HG03439 (cell line): ENCODE measurements around the gene PEX11G.

ENCODE experiments used
- ATAC-seq: cut with Tn5 transposase; IDR thresholded peaks from one replicate; pipeline ENCODE4 v1.9.1; 2021; ENCODE audit warnings: mild to moderate bottlenecking, moderate library complexity; ENCODE audit not compliant: unreplicated experiment

The PEX11G gene

DNA sequence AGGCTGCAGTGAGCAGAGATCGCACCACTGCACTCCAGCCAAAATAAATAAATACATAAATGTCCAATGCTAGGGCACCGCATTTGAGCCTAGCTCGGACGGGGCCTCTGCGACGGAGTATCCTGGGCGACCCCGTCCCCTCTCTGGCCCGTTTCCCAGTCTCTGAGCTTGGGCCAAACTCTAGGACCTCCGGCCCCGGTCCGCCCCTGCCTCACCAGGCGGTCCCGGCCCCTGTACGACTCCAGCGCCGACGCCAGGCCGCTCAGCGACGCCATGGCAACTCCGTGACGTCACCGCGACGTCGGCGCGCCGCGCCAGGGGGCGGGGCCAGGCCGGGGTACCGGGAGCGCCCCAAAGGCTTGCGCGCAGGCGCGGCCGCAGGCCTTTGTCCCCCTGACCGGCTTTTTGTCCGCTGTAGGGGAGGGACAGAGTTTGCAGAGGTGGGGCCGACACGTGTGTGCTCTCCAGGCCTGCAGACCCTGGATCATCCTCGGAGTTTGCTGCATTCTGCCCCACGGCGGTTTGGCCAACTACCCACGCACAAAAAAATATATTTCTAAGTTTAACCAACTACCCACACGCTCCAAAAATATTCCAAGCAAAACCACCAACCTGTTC, at the start of gene PEX11G:
TSS of gene PEX11G (minus strand) at position 300 of the 618 bp plus-strand sequence. CDS start at position 275, 25 bp downstream.
- peak; percentile 60 for ATAC-seq

DNA sequence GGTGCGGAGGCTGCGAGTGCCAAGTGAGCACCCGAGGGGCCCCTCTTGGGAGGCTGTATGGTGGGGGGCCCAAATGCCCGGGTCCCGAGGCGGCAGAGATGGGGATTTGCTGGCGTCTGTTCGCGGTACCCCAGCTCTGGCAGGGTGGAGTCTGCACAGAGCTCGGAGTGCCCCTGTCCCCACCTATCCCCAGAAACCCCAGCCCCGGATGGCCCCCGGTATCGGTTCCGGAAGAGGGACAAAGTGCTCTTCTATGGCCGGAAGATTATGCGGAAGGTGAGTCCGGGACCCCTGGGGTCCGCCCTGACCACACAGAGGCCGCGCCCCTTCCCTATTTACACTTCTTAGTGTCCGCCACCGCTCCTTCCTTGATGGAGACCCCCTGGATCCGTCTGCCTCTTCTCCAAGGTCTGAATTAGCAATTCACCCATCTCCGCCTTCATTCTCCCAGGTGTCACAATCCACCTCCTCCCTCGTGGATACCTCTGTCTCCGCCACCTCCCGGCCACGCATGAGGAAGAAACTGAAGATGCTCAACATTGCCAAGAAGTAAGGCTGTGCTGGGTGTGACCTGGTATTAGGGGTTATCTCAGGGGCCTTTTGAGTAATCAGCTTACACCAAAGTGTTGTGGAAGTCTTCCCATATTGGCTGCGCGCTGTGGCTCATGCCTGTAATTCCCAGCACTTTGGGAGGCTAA, 47.3 kb upstream of the PEX11G start:
- ATAC-seq, result peak; percentile 1

DNA sequence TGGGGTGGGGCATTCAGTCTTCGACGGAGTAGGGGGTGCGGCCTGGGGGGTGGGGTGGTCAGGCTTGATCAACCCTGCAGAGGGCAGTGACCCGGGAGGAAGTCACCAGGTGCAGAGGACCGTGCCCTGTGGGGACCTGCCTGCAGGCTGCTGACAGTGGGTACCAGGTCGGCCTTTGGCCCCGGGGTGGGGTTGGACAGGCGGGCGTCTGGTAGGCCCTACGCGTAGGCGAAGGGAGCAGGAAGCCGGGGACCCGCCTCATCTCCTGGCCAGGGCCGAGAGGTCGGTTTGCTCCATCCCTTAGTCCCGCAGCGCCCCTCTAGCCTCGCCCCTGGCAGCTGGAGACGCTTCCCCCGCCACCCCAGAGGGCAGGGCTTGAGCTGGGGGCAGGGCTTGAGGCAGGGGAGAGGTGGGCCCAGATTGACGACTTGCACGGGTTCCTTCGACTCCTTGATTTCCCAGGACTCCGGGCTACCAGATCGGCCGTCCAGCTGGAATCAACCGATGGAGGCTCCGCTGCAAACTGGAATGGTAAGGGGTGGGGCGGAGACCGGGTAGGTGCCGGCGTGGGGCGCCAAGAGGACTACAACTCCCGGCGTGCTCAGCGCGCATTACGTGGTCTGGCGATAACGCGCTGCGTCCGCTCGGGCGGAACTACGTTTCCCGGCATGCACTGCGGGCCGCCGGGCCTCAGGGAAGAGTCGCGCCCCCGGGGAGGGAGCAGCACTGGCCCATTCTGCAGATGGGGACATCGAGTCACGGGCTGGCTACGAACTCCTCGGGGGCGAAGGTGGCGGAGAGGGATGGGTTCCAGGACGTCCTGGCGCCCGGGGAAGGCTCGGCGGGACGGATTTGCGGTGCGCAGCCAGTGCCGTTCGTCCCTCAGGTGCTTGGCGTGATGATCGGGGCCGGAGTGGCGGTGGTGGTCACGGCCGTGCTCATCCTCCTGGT, 46.5 kb upstream of the PEX11G start, which contains the start of gene PNPLA6:
TSS of gene PNPLA6 (plus strand) at position 671 of the 951 bp plus-strand sequence. CDS start at position 743, 72 bp downstream.
- peak; percentile 74 for ATAC-seq

DNA sequence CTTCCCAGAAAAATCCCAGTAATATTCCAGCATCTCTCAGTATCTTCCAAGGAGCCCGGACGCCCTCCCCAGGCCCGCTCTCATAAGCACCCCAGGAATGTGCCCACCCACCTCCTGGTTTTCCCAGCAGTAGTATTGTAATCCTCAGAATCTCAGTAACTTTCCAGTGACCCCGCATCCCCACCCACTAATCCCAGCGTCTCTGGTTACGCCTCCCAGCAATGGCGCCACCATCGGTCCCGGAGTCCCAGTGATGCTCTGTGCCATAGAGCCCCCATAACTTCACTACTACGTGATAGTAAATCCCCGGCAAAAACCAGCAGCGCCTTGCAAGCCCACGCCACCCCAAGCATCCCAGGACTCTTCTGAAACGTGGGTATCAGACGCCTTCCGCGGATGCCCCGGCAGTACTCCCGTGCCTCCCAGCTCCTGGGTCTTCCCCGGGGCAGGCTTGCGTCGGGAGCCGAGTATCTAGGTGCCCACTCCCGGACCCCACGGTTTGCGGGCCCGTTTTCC, 45.8 kb upstream of the PEX11G start:
- peak; percentile 9 for ATAC-seq

DNA sequence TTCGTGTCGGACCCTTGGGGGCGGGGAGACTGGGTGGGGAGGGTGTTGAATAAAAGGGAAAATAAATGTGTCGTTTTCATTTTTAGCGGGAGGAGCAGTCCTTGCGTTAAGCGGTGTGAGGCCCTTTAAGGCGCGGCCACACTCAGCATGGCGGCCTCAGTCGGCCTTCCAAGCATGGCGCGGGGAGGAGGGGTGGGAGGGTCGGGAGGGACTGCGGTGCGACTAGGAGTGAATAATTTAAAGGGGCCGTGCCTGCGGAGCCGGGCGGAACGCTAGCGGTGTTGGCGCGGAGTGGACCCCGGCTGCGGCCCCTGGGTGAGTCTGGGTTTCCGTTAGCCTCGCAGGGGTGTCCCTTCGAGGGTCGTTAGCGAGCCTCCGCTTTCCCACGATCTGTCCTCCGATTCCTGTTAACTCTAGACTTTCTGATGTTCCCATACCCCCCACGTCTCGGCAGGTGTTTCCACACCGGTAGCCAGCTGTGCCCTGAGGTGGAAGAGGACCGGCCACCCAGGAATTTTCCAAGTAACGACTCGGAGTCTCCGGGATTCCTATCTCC, 45.2 kb upstream of the PEX11G start:
- ATAC-seq, result no peak

DNA sequence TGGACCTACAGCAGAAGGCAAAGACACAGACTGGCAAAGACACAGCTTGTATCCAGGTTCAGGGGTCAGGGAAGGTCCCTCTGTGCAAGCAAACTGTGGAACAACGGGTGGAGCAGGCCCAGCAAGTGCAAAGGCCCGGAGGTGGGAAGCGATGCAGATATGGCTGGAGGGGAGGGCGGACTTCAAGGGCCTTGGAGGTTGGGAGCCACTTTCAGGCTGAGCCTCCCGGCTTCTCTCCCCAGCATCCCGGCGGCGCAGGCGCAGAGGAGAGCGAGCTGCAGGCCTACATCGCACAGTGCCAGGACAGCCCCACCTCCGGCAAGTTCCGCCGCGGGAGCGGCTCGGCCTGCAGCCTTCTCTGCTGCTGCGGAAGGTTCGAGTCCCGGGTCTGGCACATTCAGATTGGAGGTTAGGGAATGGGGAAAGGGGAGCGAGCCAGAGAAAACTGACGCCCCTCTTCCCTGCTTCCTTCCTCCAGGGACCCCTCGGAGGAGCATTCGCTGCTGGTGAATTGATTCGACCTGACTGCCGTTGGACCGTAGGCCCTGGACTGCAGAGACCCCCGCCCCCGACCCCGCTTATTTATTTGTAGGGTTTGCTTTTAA, 44.5 kb upstream of the PEX11G start:
- ATAC-seq, result no peak

DNA sequence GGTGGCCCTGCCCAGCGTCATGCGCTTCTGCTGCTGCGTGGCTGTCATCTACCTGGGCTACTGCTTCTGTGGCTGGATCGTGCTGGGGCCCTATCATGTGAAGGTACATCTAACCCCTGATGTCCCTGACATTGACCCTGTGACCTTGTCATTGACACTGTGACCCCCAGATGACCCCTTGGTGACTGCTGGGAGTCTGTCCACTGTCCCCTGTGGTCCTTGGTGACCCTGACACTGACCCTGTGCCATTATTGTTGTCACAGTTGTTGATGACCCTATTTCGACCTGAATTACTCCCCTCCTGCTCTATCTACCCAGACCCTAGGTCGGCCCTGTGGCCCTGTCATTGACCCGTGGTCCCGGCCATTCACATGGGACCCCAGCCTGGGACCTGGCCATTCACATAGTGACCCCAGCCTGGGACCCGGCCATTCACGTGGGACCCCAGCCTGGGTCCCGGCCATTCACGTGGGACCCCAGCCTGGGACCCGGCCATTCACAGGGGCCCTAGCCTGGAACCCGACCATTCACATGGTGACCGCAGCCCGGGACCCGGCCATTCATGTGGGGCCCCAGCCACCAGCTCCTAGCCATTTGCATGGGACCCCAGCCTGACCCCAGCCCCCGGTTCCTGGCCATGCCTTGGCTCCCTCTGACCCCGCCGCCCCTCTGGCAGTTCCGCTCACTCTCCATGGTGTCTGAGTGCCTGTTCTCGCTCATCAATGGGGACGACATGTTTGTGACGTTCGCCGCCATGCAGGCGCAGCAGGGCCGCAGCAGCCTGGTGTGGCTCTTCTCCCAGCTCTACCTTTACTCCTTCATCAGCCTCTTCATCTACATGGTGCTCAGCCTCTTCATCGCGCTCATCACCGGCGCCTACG, 41.0 kb upstream of the PEX11G start:
- no peak for ATAC-seq

DNA sequence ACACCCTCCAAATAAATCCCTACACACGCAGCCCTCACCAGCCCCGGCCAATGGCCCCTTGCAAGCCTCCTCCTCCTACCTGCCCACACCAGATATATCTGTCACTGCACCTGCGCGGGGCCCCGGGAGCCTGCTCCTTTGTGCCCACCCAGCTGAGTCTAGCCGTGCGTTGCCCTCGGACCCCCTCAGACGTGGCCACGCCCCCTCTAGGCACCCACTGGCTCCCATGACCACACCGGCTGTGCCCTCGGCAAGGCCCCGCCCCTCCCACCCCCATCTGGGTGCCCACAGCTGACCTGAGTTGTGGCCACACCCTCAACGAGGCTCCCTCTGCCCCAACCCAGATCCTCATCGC, 40.4 kb upstream of the PEX11G start:
- no peak for ATAC-seq

DNA sequence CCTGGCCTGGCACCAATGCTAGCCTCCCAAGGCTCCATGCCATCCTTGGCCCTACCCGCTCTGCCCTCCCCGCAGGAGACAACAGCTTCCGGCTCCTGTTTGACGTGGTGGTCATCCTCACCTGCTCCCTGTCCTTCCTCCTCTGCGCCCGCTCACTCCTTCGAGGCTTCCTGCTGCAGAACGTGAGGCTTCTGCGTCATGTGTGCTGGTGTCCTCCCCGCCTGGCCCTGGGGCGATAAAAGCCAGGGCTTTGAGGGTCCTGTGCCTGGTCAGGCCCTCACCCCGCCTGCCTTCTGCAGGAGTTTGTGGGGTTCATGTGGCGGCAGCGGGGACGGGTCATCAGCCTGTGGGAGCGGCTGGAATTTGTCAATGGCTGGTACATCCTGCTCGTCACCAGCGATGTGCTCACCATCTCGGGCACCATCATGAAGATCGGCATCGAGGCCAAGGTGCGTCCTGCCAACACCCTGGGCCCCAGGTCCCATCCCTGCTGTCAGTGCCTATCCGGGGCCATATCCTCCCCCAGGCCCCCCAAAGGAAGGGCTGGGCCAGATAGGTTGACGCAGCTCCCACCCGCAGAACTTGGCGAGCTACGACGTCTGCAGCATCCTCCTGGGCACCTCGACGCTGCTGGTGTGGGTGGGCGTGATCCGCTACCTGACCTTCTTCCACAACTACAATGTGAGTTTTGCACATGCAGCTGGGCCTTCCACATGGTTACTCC, 39.8 kb upstream of the PEX11G start:
- ATAC-seq, result no peak

DNA sequence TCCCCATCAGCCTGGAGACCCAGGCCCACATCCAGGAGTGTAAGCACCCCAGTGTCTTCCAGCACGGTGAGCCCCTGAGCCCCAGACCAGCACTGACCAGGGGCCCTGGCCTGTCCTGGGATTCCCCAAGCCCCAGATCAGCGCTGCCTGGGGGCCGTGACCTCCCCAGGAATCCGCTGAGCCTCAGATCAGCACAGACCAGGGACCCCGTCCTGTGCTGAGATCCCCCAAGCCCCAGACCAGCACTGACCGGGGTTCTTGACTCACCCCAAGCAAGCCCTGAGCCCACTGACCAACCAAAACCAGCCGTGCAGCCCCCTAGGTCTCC, 39.3 kb upstream of the PEX11G start:
- ATAC-seq, result no peak

DNA sequence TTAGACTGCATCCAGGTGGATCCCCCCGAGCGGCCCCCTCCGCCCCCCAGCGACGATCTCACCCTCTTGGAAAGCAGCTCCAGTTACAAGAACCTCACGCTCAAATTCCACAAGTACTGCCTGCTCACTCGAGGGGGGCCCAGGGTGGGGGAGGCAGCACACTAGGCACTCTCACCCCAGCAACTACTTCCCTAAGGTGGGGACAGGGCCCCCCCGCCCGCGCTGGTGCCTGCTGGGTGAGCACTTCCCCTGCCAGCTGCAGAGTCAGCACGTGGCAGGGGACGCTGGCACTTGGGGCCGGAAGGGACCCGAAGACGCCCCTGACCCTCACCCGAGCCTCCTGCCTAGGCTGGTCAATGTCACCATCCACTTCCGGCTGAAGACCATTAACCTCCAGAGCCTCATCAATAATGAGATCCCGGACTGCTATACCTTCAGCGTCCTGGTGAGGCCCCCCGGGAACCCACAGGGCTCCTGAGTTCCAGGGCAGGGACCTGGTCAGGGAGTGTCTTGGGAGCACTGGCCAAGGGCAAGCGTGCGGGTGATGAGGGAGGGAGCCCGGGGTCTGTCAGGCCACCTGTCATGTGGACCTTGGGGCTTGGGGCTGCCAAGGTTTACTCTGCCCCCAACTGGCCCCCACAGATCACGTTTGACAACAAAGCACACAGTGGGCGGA, 38.8 kb upstream of the PEX11G start:
- no peak for ATAC-seq

DNA sequence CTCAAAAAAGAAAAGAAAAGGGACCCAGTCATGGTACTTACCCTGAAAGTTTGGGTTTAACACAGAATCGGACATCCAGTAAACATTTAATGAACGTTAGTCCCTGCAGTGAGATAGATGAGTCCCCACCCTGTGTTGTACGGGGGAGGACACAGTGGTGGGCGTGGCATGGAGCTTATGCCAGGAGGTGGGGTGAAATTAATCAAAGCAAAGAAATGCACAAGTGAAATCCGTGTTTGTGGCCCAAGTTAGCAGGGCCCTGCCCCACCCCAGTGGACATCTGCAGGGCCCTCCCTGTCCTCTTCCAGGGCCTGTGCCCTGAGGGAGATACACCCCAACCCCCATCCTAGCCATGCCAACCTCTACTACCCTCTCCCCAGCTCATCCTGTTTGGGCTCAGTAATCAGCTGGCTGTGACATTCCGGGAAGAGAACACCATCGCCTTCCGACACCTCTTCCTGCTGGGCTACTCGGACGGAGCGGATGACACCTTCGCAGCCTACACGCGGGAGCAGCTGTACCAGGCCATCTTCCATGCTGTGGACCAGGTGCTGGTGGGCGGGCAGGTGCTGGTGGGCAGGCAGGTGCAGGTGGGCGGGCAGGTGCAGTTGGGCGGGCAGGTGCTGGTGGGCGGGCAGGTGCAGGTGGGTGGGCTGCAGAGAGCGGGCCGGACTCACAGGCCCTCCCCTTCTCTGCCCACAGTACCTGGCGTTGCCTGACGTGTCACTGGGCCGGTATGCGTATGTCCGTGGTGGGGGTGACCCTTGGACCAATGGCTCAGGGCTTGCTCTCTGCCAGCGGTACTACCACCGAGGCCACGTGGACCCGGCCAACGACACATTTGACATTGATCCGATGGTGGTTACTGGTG, 37.5 kb upstream of the PEX11G start:
- ATAC-seq, result no peak

DNA sequence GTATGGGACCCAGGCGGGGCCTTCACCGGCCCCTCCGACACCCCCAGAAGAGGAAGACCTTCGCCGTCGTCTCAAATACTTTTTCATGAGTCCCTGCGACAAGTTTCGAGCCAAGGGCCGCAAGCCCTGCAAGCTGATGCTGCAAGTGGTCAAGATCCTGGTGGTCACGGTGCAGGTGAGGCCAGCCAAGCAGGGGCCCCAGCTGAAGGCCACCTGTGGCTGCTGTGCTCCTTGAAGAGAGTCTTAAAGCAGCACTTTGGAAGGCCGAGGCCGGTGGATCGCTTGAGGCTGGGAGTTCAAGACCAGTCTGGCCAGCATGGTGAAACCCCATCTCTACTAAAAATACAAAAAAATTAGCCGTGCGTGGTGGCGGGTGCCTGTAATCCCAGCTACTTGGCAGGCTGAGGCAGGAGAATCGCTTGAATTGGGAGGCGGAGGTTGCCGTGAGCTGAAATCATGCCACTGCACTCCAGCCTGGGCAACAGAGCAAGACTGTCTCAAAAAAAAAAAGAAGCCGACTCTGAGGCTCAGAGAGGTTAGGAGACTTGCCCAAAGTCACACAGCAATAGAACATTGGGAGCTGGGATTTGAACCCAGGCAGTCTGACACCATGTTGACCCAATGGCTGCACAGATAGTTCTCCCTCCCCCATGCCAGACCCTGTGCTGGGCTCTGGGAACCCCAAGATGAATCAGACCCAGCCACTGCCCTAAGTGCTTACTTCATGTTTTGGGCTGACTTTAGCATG, 36.3 kb upstream of the PEX11G start:
- ATAC-seq, result no peak

DNA sequence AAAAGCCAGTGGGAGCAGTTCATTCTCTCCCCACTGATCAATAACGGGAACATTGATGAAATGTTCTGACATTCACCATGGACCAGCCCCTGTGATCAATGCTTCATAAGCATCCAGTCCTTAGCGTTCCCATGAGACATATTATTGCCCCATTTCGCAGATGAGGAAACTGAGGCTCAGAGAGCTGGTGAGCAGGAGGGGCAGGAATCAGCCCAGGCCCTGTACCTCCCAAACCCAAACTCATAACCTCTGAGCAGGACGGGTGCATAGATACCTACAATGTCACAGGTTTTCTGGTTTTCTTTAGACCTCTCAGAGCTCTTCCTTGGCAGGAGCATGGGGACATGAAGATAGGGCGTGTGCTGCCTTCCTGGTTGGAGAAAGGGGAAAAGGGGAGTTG, 35.7 kb upstream of the PEX11G start:
- no peak for ATAC-seq

DNA sequence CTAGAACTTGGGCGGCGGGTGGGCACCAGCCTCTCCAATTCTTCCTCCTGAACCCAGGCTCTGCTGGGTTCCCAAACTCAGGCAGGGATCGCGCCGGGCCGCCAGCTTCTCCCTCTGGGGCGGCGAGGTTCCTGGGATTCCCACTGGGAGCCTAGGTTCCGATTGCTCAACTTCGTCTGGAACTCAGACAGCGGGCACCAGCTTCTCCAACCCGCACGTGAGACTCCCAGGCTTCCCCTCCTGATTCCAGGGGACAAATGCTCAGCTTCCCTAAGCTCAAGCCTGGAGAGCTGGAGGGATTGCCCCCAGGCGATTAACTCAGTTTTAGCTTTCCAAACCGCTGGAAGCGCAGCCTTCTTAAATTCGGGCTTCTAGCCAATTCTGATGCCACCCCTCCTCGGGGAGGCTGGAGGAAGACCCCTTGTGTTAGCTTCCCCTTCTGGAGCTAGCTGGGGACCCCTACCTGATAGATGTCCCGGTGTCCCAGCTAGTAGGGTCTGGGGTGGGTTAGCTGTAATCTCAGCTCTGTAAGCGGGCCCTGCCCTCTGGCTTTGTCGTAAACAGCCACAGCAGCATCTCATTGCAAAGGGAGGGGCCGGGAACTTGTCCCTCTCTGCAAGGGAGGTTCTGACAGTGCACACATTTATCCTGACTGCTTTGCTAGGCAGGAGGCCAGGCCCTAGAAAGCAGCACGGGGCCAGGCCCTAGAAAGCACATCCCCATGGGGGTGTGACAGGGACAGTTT, 34.3 kb upstream of the PEX11G start:
- no peak for ATAC-seq
